ENCODE results near the gene ATP4B.

ATP4B gene

GRCh38 chr13:113657851-113658741, at the start of gene ATP4B:
Gene ATP4B (minus strand): TSS chr13:113658198. CDS start chr13:113658144, 54 bp downstream.
- no peak for DNase-seq (ENCODE audit: low read depth in 2 of 2)

DNA sequence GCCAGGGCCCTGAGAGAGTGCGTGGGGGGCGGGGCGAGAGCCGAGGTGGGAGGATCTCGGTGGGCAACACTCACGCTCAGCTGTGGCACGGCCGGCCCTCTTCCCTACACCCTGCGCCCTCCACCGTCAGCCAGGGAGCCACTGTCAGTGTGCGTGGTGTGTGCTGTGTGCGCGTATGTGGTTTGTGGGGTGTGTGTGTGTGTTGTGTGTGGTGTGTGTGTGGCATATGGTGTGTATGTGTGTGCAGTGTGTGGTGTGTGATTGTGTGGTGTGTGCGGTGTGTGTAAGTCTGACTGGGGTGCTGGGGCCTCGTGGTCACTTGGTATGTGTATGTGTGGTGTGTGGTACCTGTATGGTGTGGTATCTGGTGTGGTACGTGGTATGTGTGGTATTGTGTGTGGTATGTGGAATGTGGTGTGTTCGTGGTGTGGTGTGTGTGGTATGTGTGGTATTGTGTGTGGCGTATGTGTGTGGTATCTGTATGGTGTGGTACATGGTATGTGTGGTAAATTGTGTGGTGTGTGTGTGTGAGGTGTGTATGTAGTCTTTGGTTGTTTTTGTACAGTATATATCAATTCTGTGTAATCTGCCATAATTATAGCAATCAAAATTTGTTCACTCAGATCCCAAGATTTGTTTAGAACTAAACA, 14.1 kb upstream of the ATP4B start:
- no peak for DNase-seq (ENCODE audit: low read depth in 2 of 2)

DNA sequence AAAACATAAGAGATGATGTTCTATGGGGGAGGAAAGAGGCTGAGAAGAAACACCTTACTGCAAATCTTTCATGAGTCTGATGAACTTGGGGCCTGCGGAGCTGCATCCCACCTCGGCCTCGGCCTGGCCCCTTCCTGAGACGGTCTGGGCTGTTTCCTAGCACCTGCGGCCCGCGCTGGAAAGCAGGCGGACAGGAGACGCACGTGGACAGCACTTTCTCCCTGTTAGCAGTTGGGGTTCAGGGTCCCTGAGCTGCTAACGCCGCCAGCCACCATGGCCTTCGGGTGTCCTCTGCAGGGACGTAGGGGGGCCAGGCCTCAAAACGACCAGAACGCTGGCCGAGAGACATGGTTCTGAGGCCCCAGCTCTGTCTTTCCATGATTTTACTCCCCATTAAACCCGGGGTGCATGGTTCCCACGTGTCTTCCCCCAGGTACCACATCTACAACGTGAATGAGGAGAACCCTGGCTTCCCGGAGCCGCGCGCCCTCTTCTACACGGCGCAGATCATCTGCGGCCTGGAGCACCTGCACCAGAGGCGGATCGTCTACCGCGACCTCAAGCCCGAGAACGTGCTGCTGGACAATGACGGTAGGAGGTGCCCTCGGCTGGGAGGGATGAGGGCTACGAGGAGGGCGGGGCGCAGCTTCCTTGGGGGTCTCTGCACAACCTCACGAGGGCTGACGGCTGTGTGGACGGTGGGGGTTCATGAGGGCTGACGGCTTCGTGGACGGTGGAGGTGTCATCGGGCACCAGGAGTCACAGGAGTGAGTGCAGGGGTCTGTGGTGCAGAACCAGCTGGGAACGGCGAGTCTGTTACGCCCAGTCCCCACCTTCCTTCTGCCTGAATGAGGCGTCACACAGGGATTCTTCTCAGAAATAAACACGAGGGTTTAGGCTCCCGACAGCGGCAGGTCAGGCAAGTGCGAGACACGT, 13.3 kb upstream of the ATP4B start:
- no peak for DNase-seq (ENCODE audit: low read depth in 2 of 2)

GRCh38 chr13:113670541-113670940, 12.5 kb upstream of the ATP4B start:
- no peak for DNase-seq (ENCODE audit: low read depth in 2 of 2)

DNA sequence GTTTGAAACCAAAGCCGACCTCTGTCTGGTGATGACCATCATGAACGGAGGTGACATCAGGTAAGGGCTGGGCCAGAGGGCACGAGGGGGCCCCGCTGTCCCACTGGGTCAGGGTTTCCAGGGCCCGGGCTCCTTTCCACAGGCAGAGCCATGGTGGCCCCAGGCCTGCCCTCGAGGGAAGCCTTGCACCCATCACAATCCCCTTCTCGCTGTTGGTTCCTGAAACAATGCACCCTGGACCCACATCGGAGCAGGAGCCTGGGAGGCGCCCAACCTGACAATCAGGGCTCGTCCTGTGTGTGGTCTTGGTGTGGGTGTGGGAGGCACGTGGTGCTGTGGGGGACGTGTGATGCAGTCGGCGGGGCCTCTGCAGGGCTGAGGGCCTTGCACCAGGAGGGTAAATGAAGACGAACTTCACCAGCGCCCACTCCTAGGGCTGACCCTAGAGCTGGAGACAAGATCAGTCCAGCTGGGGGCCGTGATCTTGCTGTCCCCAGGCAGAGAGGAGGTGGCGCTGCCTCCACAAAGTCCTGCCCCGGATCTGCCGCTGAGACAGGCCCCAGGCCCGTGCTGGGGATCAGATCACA, 11.8 kb upstream of the ATP4B start:
- DNase-seq (ENCODE audit: low read depth in 2 of 2) = no peak

DNA sequence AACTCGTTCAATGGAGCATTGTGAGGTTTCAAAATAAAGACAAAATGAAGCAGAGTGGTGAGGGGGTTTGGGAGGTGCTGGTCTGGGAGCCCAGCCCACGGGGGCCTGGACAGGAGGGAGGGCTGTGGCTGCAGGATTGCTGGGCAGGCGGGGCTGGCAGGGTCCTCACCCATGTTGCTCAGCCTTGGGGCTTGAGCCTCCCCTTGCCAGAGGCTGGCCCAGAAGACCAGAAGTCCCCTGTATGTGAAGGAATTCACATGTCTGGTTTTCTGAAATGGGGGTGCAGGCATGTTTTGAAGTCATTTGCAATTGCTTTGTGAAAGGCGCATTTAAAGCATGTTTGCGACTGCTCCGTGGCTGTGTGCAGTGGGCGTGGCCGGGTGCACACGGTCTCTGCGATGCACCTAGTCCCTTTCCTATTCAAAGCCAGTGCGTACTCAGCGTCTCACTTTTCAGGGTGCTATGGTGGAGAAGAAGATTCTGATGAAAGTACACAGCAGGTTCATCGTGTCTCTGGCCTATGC, 11.3 kb upstream of the ATP4B start:
- no peak for DNase-seq (ENCODE audit: low read depth in 2 of 2)

GRCh38 chr13:113668491-113668971, 10.5 kb upstream of the ATP4B start:
- DNase-seq (ENCODE audit: low read depth in 2 of 2) = no peak

DNA sequence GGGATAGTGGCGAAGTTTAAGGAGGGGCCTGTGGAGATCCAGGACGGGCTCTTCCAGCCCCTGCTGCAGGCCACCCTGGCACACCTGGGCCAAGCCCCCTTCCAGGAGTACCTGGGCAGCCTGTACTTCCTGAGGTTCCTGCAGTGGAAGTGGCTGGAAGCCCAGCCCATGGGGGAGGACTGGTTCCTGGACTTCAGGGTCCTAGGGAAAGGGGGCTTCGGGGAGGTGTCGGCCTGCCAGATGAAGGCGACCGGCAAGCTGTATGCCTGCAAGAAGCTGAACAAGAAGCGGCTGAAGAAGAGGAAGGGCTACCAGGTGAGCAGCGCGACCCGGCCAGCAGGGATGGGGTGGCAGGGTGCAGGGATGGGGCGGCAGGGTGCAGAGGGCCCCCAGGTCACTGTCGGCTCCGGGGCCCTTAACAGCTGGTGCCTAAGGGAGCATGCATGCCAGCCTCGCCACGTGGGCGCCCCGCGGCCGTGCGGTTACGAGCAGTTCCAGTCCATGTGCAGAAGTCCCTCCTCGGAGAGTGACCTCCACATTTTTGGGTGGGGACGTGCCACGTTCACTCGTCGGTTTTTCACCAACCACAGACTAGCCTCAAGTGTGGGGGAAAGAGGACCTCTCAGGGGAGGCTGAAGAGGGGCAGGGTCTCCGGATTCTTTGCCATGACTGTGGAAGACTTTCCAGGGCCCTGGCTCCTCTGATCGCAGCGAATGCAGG, 9.9 kb upstream of the ATP4B start:
- no peak for DNase-seq (ENCODE audit: low read depth in 2 of 2)

DNA sequence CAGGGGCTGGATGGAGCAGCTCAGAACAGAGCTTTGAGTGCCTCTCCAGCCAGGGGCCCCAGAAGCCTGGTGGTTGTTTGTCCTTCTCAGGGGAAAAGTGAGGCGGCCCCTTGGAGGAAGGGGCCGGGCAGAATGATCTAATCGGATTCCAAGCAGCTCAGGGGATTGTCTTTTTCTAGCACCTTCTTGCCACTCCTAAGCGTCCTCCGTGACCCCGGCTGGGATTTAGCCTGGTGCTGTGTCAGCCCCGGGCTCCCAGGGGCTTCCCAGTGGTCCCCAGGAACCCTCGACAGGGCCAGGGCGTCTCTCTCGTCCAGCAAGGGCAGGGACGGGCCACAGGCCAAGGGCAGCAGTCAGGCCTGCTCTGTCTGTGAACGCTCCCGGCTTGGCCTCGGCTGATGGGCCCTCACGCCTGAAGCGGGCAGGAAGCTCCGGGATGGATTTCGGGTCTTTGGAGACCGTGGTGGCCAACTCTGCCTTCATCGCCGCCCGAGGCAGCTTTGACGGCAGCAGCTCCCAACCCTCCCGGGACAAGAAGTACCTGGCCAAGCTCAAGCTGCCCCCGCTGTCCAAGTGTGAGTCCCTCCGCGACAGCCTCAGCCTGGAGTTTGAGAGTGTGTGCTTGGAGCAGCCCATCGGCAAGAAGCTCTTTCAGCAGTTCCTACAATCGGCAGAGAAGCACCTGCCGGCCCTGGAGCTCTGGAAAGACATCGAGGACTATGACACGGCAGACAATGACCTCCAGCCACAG, 9.1 kb upstream of the ATP4B start, which contains the start of gene GRK1:
Gene GRK1, plus strand, starts transcription at position 269 of the 751 bp plus-strand sequence. Its CDS starts 168 bp downstream, at position 437.
- DNase-seq (ENCODE audit: low read depth in 2 of 2) = no peak

- DNase-seq (ENCODE audit: low read depth in 2 of 2) = no peak
These were observed 8.3 kb upstream of the ATP4B start for GRCh38 chr13:113666329-113666670.

- no peak for DNase-seq (ENCODE audit: low read depth in 2 of 2)
These were observed 7.8 kb upstream of the ATP4B start for GRCh38 chr13:113665597-113666328.

DNA sequence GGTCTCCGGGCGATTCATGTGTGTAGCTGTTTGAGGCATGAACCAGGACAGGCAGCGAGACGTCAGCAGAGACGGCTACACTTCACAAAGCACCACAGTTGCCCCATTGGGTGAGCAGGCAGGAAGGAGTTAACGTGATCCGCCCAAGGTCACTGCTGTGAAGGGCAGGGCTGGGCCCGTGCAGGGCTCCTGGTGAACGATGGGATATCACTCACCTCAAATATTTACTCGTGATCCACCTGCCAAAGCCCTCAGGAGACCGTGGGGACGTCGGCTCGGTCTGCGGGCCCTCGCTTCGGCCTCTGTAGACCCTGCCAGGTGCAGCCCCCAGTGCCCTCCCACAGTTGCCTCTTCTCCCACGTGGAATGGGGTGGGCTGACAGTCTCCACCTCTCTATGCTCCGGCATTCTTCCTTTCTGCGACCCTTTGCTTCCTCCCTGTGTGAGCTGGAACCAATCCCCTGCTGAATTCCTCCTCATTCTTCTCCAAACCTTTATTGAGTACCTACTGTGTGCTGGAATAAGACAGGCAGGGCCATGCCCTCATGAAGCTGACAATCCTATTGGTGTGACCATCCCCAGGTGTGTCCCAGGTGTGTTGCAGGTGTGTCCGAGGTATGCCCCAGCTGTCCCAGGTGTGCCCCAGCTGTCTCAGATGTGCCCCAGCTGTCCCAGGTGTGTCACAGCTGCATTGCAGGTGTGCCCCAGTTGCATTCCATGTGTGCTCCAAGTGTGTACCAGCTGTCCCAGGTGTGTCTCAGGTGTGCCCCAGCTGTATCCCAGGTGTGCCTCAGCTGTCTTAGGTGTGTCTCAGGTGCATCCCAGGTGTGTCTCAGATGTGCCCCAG, 7.0 kb upstream of the ATP4B start:
- DNase-seq (ENCODE audit: low read depth in 2 of 2) = no peak

- DNase-seq (ENCODE audit: low read depth in 2 of 2) = no peak
These were observed 5.9 kb upstream of the ATP4B start for GRCh38 chr13:113663934-113664333.

- no peak for DNase-seq (ENCODE audit: low read depth in 2 of 2)
These were observed 3.5 kb upstream of the ATP4B start for GRCh38 chr13:113661509-113661908.

DNA sequence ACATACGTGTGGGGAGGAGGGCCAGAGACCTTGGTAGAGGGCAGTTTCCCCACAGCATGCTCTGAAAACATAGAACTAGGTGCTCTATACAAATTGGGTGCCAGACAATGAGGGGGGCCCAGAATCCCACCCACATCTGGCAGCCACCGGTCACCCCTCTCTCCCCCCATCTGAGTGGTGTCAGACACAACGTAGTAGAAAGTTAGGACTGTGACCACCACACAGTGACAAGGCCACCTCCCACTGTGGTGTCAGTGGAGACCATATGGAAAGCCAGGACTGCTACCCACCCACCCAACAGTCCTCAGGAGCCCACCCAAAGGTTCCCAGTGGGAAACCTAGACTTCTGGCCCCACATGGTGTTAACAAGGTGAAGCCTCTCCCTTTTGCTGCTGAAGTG, 2.1 kb upstream of the ATP4B start:
- no peak for DNase-seq (ENCODE audit: low read depth in 2 of 2)

DNA sequence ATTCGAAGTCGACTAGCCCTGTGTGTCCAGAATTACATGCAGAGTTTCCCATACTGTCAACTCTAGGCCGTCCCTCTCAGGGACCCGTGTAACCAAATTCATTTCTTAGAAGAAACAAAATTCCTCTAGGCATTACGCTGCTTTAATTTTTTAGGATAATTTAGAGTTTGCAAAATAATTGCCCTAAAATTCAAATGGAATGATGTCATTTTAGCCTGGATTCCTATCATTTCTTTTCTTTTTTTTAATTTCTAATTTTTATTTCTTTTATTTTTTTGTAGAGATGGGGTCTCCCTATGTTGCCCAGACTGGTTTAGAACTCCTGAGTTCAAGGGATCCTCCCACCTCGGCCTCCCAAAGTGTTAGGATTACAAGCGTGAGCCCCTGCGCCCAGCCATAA, 1.3 kb upstream of the ATP4B start:
- DNase-seq (ENCODE audit: low read depth in 2 of 2) = no peak

DNA sequence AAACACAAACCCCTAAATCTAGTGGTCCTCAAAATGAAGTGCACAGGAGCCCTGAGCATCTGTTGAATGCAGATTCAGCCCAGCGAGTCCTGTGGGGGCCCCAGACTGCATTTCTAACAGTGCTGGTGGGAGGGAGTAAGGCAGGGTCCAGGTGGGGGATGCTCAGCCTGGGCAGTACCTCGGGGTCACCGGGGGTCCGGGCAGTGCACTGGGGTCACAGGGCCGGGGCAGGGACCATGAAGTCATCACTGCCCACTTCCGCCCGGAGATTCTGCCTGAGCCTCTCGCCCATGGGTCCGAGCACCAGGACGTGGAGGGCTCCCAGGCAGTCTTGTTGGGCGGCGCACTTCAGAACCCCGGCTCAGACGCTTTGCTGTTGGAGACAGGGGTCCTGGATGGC, 838 bp upstream of the ATP4B start:
- DNase-seq (ENCODE audit: low read depth in 2 of 2) = no peak

All from stimulated activated CD4-positive, alpha-beta T cell treated with anti-CD3 and anti-CD28 coated beads, Interleukin-15, amount 100 ng/mL, for 48 hours (primary cell).